Measurements from ENCODE around the gene FBXO48.

DNA sequence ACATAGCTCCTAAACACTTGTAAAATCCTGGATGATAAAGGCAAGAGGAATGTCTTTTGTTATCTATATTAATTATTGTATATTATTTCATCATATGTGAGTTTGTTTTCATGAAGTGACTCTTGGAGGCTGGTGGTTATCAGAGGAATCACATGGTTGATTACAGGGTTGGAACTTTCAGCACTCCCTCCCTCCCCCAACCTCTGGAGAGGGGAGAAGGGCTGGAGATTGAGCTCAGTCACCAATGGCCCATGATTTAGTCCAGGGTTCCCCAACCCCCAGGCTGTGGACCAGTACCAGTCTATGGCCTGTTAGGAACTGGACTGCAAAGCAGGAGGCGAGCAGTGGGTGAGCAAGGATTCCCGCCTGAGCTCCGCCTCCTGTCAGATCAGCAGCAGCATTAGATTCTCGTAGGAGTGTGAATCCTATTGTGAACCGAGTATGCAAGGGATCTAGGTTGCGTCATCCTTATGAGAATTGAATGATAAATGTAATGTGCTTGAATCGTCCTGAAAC is 37.7 kb downstream of the FBXO48 start:
- TF ChIP-seq, protein P1, sequence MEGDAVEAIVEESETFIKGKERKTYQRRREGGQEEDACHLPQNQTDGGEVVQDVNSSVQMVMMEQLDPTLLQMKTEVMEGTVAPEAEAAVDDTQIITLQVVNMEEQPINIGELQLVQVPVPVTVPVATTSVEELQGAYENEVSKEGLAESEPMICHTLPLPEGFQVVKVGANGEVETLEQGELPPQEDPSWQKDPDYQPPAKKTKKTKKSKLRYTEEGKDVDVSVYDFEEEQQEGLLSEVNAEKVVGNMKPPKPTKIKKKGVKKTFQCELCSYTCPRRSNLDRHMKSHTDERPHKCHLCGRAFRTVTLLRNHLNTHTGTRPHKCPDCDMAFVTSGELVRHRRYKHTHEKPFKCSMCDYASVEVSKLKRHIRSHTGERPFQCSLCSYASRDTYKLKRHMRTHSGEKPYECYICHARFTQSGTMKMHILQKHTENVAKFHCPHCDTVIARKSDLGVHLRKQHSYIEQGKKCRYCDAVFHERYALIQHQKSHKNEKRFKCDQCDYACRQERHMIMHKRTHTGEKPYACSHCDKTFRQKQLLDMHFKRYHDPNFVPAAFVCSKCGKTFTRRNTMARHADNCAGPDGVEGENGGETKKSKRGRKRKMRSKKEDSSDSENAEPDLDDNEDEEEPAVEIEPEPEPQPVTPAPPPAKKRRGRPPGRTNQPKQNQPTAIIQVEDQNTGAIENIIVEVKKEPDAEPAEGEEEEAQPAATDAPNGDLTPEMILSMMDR (IDR thresholded peaks at IDR 0.05) = no peak
- TF ChIP-seq, protein P2, sequence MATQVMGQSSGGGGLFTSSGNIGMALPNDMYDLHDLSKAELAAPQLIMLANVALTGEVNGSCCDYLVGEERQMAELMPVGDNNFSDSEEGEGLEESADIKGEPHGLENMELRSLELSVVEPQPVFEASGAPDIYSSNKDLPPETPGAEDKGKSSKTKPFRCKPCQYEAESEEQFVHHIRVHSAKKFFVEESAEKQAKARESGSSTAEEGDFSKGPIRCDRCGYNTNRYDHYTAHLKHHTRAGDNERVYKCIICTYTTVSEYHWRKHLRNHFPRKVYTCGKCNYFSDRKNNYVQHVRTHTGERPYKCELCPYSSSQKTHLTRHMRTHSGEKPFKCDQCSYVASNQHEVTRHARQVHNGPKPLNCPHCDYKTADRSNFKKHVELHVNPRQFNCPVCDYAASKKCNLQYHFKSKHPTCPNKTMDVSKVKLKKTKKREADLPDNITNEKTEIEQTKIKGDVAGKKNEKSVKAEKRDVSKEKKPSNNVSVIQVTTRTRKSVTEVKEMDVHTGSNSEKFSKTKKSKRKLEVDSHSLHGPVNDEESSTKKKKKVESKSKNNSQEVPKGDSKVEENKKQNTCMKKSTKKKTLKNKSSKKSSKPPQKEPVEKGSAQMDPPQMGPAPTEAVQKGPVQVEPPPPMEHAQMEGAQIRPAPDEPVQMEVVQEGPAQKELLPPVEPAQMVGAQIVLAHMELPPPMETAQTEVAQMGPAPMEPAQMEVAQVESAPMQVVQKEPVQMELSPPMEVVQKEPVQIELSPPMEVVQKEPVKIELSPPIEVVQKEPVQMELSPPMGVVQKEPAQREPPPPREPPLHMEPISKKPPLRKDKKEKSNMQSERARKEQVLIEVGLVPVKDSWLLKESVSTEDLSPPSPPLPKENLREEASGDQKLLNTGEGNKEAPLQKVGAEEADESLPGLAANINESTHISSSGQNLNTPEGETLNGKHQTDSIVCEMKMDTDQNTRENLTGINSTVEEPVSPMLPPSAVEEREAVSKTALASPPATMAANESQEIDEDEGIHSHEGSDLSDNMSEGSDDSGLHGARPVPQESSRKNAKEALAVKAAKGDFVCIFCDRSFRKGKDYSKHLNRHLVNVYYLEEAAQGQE (IDR thresholded peaks at IDR 0.05; ENCODE audit: insufficient read depth in 1 of 2, low read depth in 2 of 2, low read length in 1 of 2) = no peak
- TF ChIP-seq POLR2AphosphoS5 (IDR thresholded peaks at IDR 0.05; ENCODE audit: low read depth, low read length) (no peak), SIN3A (IDR thresholded peaks at IDR 0.05; ENCODE audit: borderline replicate concordance, insufficient read depth, low read depth, low read length) (no peak)

All from Panc1 (cell line).